Measurements from ENCODE around the gene DBR1. TPM values are rescaled to one million over a fixed set of nuclear protein-coding genes. Genes with fewer than 3 reads are reported as not detected.

DBR1 gene, protein sequence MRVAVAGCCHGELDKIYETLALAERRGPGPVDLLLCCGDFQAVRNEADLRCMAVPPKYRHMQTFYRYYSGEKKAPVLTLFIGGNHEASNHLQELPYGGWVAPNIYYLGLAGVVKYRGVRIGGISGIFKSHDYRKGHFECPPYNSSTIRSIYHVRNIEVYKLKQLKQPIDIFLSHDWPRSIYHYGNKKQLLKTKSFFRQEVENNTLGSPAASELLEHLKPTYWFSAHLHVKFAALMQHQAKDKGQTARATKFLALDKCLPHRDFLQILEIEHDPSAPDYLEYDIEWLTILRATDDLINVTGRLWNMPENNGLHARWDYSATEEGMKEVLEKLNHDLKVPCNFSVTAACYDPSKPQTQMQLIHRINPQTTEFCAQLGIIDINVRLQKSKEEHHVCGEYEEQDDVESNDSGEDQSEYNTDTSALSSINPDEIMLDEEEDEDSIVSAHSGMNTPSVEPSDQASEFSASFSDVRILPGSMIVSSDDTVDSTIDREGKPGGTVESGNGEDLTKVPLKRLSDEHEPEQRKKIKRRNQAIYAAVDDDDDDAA
- polyA plus RNA-seq (2011; rRNA removed): 6.0 and 7.1 TPM in 2 replicates
- 3.3 and 3.6 TPM in 2 replicates for polyA minus RNA-seq (2011; rRNA and poly(A)+ RNA removed)

DNA sequence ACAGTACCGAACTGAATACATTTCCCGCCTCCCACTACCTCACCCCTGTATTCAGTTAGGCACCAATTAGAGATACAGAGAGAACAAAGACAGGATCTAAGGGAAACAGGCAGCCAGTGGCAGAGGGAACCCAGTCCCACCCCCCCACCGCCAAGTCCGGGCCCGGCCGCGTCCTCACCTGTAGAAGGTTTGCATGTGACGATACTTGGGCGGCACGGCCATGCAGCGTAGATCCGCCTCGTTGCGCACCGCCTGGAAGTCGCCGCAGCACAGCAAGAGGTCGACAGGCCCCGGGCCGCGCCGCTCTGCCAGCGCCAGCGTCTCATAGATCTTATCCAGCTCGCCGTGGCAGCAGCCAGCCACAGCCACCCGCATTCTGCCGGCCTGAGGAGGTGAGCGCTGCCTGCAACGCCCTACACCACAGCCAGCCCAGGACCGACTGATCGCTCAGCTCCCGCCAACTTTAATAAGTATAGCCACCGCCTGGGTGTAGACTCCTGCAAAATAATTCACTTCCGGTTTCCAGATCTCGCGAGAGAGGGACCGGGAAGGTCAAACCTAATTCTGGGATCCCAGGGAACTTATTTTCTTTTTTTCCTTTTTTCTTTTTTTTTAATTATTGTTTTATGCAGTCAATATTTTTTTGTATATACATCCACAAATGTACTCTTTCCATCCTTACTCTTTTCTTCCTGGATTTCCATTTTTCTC, at the start of gene DBR1:
Gene DBR1, minus strand, starts transcription at position 501 of the 711 bp plus-strand sequence. Its CDS starts 126 bp downstream, at position 375.
- Histone ChIP-seq H3K27me3 (ENCODE audit: control insufficient read depth, insufficient read depth, low read length) (no peaks in the 10 kb centered on the region), H3K4me3 (ENCODE audit: low read depth, low read length) (peak within 1 kb of the TSS; percentile 98), H3K36me3 (ENCODE audit: control insufficient read depth, insufficient read depth, low read length) (no peaks in the 10 kb centered on the region)
- TF ChIP-seq, protein P1, sequence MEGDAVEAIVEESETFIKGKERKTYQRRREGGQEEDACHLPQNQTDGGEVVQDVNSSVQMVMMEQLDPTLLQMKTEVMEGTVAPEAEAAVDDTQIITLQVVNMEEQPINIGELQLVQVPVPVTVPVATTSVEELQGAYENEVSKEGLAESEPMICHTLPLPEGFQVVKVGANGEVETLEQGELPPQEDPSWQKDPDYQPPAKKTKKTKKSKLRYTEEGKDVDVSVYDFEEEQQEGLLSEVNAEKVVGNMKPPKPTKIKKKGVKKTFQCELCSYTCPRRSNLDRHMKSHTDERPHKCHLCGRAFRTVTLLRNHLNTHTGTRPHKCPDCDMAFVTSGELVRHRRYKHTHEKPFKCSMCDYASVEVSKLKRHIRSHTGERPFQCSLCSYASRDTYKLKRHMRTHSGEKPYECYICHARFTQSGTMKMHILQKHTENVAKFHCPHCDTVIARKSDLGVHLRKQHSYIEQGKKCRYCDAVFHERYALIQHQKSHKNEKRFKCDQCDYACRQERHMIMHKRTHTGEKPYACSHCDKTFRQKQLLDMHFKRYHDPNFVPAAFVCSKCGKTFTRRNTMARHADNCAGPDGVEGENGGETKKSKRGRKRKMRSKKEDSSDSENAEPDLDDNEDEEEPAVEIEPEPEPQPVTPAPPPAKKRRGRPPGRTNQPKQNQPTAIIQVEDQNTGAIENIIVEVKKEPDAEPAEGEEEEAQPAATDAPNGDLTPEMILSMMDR (IDR thresholded peaks at IDR 0.05; ENCODE audit: insufficient read depth, low read depth, low read length): no peak
- DNase-seq (ENCODE audit: low read depth): peak; percentile 24
- ChIA-PET POLR2A (interaction anchor here (0.6 kb wide), 1 partner anchor 173 kb away, joined by 3 read pairs; no protein-coding TSS in a partner anchor), CTCF (interaction anchor here (0.9 to 1.2 kb wide), 2 partner anchors 56 to 107 kb away, joined by 3 read pairs; no protein-coding TSS in a partner anchor)

DNA sequence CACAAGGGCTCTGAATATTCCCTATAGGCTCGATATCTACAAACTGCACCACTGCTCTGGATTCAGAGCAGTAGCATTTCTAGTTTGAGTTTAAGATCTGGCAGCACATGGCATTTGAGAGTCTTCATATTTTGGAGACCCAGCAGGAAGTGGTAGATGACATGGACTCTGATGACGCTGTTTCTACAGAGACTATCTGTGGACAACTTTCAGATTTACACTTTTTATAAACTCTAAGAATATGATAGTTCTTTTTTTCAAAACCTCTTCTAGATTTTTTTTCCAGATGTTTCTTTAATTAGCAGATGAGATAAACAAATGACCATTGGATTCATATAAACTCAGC, 48.2 kb upstream of the DBR1 start:
- H3K36me3 ChIP-seq (ENCODE audit: control insufficient read depth, insufficient read depth, low read length): peaks cover 7% of the 10 kb centered on the region
- ChIA-PET POLR2A (no interaction called here), CTCF (no interaction called here)
- H3K27me3 ChIP-seq (ENCODE audit: control insufficient read depth, insufficient read depth, low read length): no peaks in the 10 kb centered on the region
- no peak for DNase-seq (ENCODE audit: low read depth)
- H3K4me3 ChIP-seq (ENCODE audit: low read depth, low read length): no peak overlapping the region
- TF ChIP-seq, protein P1 (IDR thresholded peaks at IDR 0.05; ENCODE audit: insufficient read depth, low read depth, low read length): no peak

DNA sequence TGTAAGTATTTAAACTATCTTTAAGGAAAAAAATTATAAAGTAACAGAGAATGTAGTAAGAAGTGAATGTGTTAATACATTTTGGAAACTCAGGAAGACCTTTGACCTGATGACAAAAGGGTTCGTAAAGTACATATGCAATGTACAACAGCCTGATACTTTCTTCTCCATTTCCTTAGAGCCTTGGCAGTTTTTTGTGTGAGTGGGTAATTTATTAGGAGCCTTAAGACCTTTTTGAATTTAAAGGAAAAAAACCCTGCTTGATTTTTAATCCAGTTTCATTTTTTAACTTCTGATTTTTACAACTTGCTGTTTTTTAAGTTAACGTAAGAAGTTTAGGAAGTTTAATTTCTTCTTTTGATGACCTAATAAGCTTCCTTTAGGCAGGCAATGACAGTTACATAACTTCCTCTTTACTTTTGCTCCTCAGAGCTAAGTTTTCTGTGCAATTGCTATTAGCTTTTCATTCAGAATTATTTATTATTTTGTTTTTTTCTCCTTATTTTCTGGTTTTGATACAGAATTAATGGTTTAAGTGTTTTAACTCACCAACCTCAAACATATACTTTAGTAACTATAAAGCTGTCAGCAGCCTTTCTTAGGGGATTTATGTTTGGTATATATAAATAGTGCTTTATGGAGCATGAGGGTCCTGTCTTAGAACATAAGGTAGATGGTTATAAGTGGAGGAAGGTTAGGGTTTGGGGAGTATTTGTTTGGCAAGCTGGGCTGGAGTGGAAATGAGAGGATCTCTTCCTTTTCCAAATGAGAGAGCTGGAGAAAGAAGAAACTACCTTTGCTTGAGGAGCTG, 47.6 kb upstream of the DBR1 start:
- POLR2A ChIA-PET: no interaction called here
- no peak for DNase-seq (ENCODE audit: low read depth)
- CTCF ChIA-PET: no interaction called here
- Histone ChIP-seq H3K4me3 (ENCODE audit: low read depth, low read length) (no peak overlapping the region), H3K27me3 (ENCODE audit: control insufficient read depth, insufficient read depth, low read length) (no peaks in the 10 kb centered on the region), H3K36me3 (ENCODE audit: control insufficient read depth, insufficient read depth, low read length) (peaks cover 7% of the 10 kb centered on the region)
- TF ChIP-seq, protein P1 (IDR thresholded peaks at IDR 0.05; ENCODE audit: insufficient read depth, low read depth, low read length): no peak

DNA sequence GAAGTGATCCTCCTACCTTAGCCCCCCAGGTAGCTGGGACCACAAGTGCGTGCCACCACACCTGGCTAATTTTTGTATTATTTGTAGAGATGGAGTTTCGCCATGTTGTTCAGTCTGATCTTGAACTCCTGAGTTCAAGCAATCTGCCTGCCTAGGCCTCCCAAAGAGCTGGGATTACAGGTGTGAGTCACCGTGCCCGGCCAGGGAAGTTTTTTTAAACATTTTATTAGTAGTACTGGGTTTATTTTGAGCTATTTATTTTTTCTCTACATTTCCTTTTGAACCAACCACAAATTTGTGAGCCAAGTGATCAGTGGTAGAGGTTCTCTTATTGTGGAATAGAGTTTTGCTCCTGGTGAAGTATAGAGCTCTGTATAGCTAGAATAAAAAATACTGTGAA, 46.1 kb upstream of the DBR1 start:
- ChIA-PET POLR2A (no interaction called here), CTCF (no interaction called here)
- TF ChIP-seq, protein P1 (IDR thresholded peaks at IDR 0.05; ENCODE audit: insufficient read depth, low read depth, low read length): no peak
- no peaks in the 10 kb centered on the region for H3K27me3 ChIP-seq (ENCODE audit: control insufficient read depth, insufficient read depth, low read length)
- no peak overlapping the region for H3K4me3 ChIP-seq (ENCODE audit: low read depth, low read length)
- peaks cover 7% of the 10 kb centered on the region for H3K36me3 ChIP-seq (ENCODE audit: control insufficient read depth, insufficient read depth, low read length)
- DNase-seq (ENCODE audit: low read depth): no peak
